PC-3 (cell line): ENCODE results near the gene CAMTA1. TPM values are rescaled to one million over a fixed set of nuclear protein-coding genes. Genes with fewer than 3 reads are reported as not detected.

Experiments used
- ATAC-seq: fragments of 200-7000 bp; cut with Tn5 transposase; 2 replicates; pipeline ENCODE4 v1.9.1; 2020; ENCODE audit warnings: mild to moderate bottlenecking, moderate library complexity
- BruUV-seq: library from RNA; stranded (reverse); fragments of 400-500 nt; replicated peaks from 2 replicates; lab custom pipeline; 2021; lab: Mats Ljungman, UMichigan
- CTCF ChIA-PET: fragments of 300-600 bp; sonication (Branson Sonifier 250); formaldehyde crosslinking; loops from one replicate; lab custom pipeline; 2022; ENCODE audit warnings: antibody characterized with exemption; lab: Charles Lee
- POLR2A ChIA-PET: fragments of 300-600 bp; sonication (Branson Sonifier 250); formaldehyde crosslinking; loops from one replicate; lab custom pipeline; 2022; ENCODE audit warnings: antibody characterized with exemption; ENCODE audit not compliant: unreplicated experiment; lab: Charles Lee
- DNase-seq: peaks from one replicate; pipeline ENCODE4 v3.0.0-alpha.2; 2015
- H2AFZ ChIP-seq: fragments of 300-600 bp; sonication (generic); 2 replicates; pipeline ENCODE4 v1.6.0; 2016; ENCODE audit warnings: antibody characterized with exemption, low read length
- H3F3A ChIP-seq: fragments of 300-600 bp; sonication (generic); one replicate; pipeline ENCODE4 v1.6.0; 2017; ENCODE audit warnings: antibody characterized with exemption, low read length, control low read depth, mild to moderate bottlenecking; ENCODE audit not compliant: unreplicated experiment
- H3K27ac ChIP-seq: fragments of 300-600 bp; sonication (generic); 2 replicates; pipeline ENCODE4 v1.5.1; 2016; ENCODE audit warnings: mild to moderate bottlenecking, low read length
- H3K27me3 ChIP-seq: fragments of 300-600 bp; sonication (generic); 2 replicates; pipeline ENCODE4 v1.6.1; 2016; ENCODE audit warnings: low read length, mixed read lengths
- H3K36me3 ChIP-seq: fragments of 300-600 bp; sonication (generic); 2 replicates; pipeline ENCODE4 v1.6.1; 2016; ENCODE audit warnings: low read depth, mixed run types, low read length, mixed read lengths
- H3K4me1 ChIP-seq: fragments of 300-600 bp; sonication (generic); 2 replicates; pipeline ENCODE4 v1.5.1; 2016; ENCODE audit warnings: low read length; ENCODE audit not compliant: insufficient read depth
- H3K4me2 ChIP-seq: fragments of 300-600 bp; sonication (generic); 2 replicates; pipeline ENCODE4 v1.6.0; 2016; ENCODE audit warnings: low read length
- H3K4me3 ChIP-seq: fragments of 300-600 bp; sonication (generic); 2 replicates; pipeline ENCODE4 v1.5.1; 2016; ENCODE audit warnings: mild to moderate bottlenecking, low read length, mixed read lengths
- H3K79me2 ChIP-seq: fragments of 300-600 bp; sonication (generic); 2 replicates; pipeline ENCODE4 v1.6.1; 2017; ENCODE audit warnings: low read length, mixed read lengths
- H3K9ac ChIP-seq: fragments of 300-600 bp; sonication (generic); 2 replicates; pipeline ENCODE4 v1.6.0; 2016; ENCODE audit warnings: mild to moderate bottlenecking, low read length
- H3K9me2 ChIP-seq: fragments of 300-600 bp; sonication (generic); replicated peaks from 2 replicates; pipeline ENCODE4 v1.6.1; 2016; ENCODE audit warnings: mixed run types, low read length, mixed read lengths
- H3K9me3 ChIP-seq: fragments of 300-600 bp; sonication (generic); 2 replicates; pipeline ENCODE4 v1.6.1; 2016; ENCODE audit warnings: low read length, mixed read lengths
- H4K20me1 ChIP-seq: fragments of 300-600 bp; sonication (generic); 2 replicates; pipeline ENCODE4 v1.6.1; 2016; ENCODE audit warnings: low read length, mixed read lengths
- EZH2 ChIP-seq: fragments of 300-600 bp; sonication (generic); IDR thresholded peaks from one replicate; pipeline ENCODE4 v1.6.1; 2017; ENCODE audit warnings: antibody characterized with exemption, mild to moderate bottlenecking, low read length; ENCODE audit not compliant: unreplicated experiment
- EZH2phosphoT487 ChIP-seq: fragments of 300-600 bp; sonication (generic); IDR thresholded peaks from 2 replicates; pipeline ENCODE4 v1.6.1; 2018; ENCODE audit warnings: mild to moderate bottlenecking, antibody characterized with exemption, low read length, borderline replicate concordance
- intact Hi-C: fragments of 100-400 bp; cut with micrococcal nuclease; formaldehyde crosslinking; loops from 2 replicates; pipeline ENCODE4 v1.9.0; 2023
- total RNA-seq: library from RNA; depleted of rRNA; stranded (reverse); fragments of >200 nt; gene quantifications from 2 replicates; pipeline ENCODE4 v1.2.3, GENCODE V29; 2014
- TF ChIP-seq, protein P1 (sequence below): fragments of 300-600 bp; sonication (generic); conservative IDR thresholded peaks from 2 replicates; pipeline ENCODE4 v1.5.1; 2017; ENCODE audit warnings: antibody characterized with exemption, low read depth, mild to moderate bottlenecking, low read length

CAMTA1 gene
- total RNA-seq, 1 experiment from 2014 or later = 40.8 TPM

DNA sequence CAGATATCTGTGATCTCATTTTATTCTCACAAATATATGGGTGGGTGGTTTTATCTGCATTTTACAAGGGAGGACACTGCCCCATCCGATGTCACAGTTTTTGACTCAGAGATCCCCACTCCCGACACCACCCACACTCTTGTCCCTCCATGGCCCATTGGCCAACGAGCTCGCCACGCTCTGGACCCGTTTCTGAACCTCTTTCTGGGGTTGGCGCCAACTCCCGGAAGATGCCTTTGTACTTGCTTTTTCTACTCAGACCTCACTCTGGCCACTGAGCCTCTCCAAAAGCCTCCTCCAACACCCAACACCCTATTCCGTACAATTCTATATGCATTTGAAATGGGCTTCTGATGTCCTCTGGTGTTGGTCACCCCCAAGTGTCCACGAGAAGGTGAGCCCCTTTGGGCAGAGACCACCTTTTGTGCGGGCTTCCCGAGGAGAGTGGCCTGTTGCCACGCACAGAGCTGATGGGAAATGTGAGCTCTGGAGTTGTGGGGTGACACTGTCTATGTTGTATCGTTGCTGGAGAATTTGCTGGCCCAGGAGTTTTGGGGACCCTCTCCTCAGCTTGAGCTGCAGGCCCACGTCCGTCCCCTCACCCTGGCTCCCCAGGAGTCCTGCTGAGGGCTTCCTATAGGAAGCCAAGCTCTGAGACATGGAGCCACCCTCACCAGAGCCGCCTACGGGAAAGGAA is 618.9 kb downstream of the CAMTA1 start:
- Histone ChIP-seq H3K4me1 (peaks cover 16% of the 10 kb centered on the region), H3K79me2 (no peaks in the 10 kb centered on the region), H3K27me3 (no peaks in the 10 kb centered on the region), H4K20me1 (no peaks in the 10 kb centered on the region), H3K27ac (no peak overlapping the region), H2AFZ (no peak overlapping the region), H3F3A (no peaks in the 10 kb centered on the region), H3K4me3 (no peak overlapping the region), H3K9me3 (no peaks in the 10 kb centered on the region), H3K9me2 (no peaks in the 10 kb centered on the region), H3K36me3 (no peaks in the 10 kb centered on the region), H3K4me2 (no peak overlapping the region), H3K9ac (no peak overlapping the region)
- CTCF ChIA-PET = no interaction called here
- no peak for TF ChIP-seq EZH2
- POLR2A ChIA-PET = no interaction called here
- no TSS peak for BruUV-seq
- DNase-seq (no peak), ATAC-seq (no peak)
- intact Hi-C loops = loop anchor here (10.0 kb wide), 1 partner anchor 179 kb away; no protein-coding TSS in a partner anchor

DNA sequence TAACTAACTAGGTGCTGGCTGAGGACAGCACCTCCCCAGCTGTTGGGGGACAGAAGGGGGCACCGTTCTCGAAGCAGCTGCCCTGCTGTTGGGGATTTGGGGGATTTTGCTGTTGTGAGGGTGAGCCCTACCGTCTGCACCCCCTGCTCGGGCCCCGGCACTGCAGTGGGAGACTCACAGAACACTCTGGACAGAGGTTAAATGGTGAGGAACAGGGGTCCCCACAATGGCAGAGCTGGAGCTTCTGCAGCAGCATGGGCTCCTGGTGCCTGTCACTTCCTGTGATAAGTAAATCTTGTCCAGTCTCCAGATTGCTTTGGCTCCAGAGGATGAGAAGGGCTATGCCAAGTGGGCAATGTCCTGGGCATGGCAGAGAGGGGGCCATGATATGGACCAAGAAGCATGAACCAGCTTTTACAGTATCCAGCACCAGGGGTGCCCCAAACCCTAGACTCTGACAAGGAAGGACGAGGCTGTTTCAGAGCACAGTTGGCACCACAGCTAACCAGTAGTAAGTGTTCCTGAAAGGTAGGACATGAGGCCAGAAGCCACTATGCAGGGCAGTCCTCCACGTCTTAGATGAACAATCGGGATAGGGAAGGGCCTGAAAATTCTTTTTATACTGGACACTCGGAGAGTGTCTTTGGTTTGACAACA is 620.7 kb downstream of the CAMTA1 start:
- Histone ChIP-seq H3K4me1 (peaks cover 16% of the 10 kb centered on the region), H3K9me3 (no peaks in the 10 kb centered on the region), H2AFZ (no peak overlapping the region), H3K79me2 (no peaks in the 10 kb centered on the region), H3K9me2 (no peaks in the 10 kb centered on the region), H3K4me3 (no peak overlapping the region), H3K36me3 (no peaks in the 10 kb centered on the region), H3K27me3 (no peaks in the 10 kb centered on the region), H3K4me2 (no peak overlapping the region), H3K27ac (no peak overlapping the region), H3K9ac (no peak overlapping the region), H3F3A (no peaks in the 10 kb centered on the region), H4K20me1 (no peaks in the 10 kb centered on the region)
- no peak for DNase-seq
- ChIA-PET POLR2A (no interaction called here), CTCF (no interaction called here)
- intact Hi-C loops = loop anchor here (10.0 kb wide), 1 partner anchor 181 kb away; no protein-coding TSS in a partner anchor
- TF ChIP-seq, protein P1, sequence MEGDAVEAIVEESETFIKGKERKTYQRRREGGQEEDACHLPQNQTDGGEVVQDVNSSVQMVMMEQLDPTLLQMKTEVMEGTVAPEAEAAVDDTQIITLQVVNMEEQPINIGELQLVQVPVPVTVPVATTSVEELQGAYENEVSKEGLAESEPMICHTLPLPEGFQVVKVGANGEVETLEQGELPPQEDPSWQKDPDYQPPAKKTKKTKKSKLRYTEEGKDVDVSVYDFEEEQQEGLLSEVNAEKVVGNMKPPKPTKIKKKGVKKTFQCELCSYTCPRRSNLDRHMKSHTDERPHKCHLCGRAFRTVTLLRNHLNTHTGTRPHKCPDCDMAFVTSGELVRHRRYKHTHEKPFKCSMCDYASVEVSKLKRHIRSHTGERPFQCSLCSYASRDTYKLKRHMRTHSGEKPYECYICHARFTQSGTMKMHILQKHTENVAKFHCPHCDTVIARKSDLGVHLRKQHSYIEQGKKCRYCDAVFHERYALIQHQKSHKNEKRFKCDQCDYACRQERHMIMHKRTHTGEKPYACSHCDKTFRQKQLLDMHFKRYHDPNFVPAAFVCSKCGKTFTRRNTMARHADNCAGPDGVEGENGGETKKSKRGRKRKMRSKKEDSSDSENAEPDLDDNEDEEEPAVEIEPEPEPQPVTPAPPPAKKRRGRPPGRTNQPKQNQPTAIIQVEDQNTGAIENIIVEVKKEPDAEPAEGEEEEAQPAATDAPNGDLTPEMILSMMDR = no peak
- TF ChIP-seq EZH2phosphoT487 = no peak
- no peak for TF ChIP-seq EZH2
- ATAC-seq = no peak
- no TSS peak for BruUV-seq

DNA sequence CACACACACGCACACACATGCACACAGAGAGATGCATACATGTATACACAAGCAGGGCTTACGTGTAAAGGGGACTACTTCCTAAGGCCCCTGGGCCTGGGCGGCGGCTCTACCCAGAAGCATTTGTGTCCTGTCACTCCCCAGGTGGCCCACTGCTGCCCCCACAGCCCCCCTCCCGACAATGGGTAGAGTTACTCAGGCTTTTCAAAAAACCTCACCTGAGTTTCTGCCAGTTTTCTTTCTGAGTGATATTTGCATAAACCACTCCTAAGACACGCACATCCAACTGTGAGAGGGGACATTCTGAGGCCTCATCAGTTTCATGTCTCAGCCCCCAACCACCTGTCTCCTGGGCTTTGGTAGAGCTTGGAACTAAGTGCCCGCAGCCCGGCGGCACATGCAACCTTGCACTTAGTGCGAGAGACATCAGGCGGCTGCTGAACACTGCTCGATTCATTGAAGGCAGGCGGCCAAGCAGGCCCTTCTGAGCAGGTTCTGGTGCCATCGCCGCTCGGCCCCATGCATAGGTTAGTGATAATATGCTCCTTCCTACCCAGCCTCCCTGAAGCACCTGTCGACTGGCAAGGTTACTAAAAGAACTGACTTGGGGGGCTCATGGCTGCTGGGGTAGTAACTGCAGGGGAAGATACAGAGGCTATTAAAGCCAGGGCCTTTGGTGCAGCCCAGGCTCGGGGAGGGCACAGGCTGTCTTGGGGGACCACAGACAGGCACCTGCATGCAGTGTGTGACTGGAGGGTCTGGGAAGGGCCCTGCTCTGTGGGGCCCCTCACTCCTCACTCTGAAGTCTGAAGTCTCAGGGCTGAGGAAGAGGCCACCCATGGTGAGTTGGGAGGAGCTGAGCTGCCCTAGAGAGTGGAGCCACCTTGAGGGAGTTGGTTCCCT is 621.6 kb downstream of the CAMTA1 start:
- H3K79me2 ChIP-seq = no peaks in the 10 kb centered on the region
- BruUV-seq = no TSS peak
- no peak for TF ChIP-seq EZH2phosphoT487
- H3K9ac ChIP-seq = no peak overlapping the region
- H3K4me2 ChIP-seq = no peak overlapping the region
- no peaks in the 10 kb centered on the region for H3F3A ChIP-seq
- ChIA-PET POLR2A (no interaction called here), CTCF (no interaction called here)
- no peaks in the 10 kb centered on the region for H3K9me3 ChIP-seq
- no peak overlapping the region for H3K4me3 ChIP-seq
- H4K20me1 ChIP-seq = no peaks in the 10 kb centered on the region
- DNase-seq (no peak), ATAC-seq (no peak)
- H3K27ac ChIP-seq = no peak overlapping the region
- peaks cover 9% of the 10 kb centered on the region for H3K4me1 ChIP-seq
- H2AFZ ChIP-seq = no peak overlapping the region
- H3K9me2 ChIP-seq = no peaks in the 10 kb centered on the region
- no peaks in the 10 kb centered on the region for H3K36me3 ChIP-seq
- no peaks in the 10 kb centered on the region for H3K27me3 ChIP-seq
- intact Hi-C loops = loop anchor here (10.0 kb wide), 1 partner anchor 182 kb away; no protein-coding TSS in a partner anchor
